GM18502 (cell line): ENCODE data around the gene APPL2.

ENCODE experiments used
- ATAC-seq: cut with Tn5 transposase; IDR thresholded peaks from one replicate; pipeline ENCODE4 v1.9.1; 2021; ENCODE audit warnings: mild to moderate bottlenecking; ENCODE audit not compliant: unreplicated experiment, poor library complexity

APPL2 gene

DNA sequence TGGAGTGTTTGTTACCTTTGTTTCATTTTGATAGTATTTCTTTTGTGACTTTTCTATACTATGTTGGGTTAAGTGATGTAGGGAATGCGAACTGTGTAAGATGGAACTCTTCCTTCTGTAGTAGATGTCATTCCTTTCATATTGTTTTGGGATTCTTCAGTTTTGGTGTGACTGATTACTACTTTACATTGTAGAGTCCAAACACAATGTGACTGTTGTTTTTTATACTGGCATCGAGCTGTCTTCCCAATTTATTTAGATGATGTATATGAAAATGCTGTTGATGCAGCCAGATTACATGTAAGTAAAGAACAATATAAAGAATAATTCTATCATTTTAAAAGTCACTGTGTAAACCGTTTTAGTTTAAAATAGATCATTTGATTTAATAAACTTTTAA, 93.7 kb downstream of the APPL2 start:
- no peak for ATAC-seq

DNA sequence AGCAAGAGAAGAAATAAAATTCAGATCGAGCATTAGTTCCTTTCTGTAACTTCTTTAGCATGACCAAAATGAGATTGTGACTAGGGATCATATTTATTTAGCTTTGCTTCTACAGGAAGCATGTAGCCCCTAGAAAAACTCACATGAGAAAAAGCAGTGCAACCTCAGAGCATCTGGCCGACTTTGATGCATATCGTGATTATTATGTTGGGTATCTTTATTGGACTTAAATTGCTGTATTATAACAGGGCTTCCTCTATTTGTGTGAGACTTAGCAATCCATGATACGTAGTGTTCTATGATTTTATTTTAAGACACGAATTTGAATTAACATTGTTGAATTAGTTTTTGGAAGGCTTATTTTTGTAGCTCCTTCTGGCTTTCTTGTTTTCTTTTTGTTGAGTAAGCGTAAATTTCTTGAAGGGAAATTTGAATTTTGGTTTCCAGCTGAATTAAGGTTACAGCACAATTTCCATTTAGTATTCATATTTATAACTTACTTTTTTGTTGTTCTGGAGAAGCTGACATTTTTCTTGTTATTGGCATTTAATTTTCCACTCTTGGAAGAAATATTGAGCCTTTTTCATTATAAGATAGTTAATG, 94.6 kb downstream of the APPL2 start:
- no peak for ATAC-seq

DNA sequence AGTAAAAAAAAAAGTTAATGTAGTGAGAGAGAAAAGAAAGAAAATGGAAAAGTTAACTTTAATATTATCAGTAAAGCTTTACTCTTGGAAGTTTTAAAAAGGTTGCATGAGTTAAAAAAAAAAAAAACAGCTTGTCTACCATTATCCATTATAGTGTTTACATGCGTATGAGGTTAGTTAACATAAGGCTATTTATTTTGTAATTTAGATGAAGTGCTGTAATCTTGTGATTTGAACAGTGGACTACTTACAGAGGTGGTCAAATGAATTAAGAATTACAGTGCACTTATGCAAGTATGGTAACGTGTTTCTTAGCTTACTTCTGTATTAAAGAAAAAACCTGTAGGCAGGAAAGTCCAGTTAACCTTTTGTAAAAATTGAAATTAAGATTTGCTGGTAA, 97.7 kb downstream of the APPL2 start:
- ATAC-seq, result no peak
